Breast epithelium (tissue), 3 donors: ENCODE measurements around the gene MYO6.

Experiments used
- POLR2A ChIP-seq: fragments of 450-650 bp; IDR thresholded peaks from one replicate; pipeline ENCODE4 v1.6.1; 2016; ENCODE audit warnings: antibody characterized with exemption, mild to moderate bottlenecking, moderate library complexity
- POLR2AphosphoS5 ChIP-seq, 3 donors: sonication (generic); formaldehyde crosslinking; IDR thresholded peaks; one replicate each; pipeline ENCODE4 v1.6.1; 2017; ENCODE audit warnings: antibody characterized with exemption in 3 of 3
- TF ChIP-seq, protein P1 (sequence below), 3 donors: fragments of 450-650 bp; IDR thresholded peaks; one replicate each; pipeline ENCODE4 v1.5.1; 2016 to 2017; ENCODE audit warnings: antibody characterized with exemption in 3 of 3, mild to moderate bottlenecking in 3 of 3, moderate library complexity in 3 of 3

- TF ChIP-seq POLR2A (no peak), POLR2AphosphoS5 (IDR thresholded peaks at IDR 0.05) (no peak)
- TF ChIP-seq, protein P1, sequence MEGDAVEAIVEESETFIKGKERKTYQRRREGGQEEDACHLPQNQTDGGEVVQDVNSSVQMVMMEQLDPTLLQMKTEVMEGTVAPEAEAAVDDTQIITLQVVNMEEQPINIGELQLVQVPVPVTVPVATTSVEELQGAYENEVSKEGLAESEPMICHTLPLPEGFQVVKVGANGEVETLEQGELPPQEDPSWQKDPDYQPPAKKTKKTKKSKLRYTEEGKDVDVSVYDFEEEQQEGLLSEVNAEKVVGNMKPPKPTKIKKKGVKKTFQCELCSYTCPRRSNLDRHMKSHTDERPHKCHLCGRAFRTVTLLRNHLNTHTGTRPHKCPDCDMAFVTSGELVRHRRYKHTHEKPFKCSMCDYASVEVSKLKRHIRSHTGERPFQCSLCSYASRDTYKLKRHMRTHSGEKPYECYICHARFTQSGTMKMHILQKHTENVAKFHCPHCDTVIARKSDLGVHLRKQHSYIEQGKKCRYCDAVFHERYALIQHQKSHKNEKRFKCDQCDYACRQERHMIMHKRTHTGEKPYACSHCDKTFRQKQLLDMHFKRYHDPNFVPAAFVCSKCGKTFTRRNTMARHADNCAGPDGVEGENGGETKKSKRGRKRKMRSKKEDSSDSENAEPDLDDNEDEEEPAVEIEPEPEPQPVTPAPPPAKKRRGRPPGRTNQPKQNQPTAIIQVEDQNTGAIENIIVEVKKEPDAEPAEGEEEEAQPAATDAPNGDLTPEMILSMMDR (IDR thresholded peaks at IDR 0.05) = no peak
Observed at GRCh38 chr6:75796723-75797122, 47.7 kb downstream of the MYO6 start.
